ENCODE measurements around the gene WDFY3.

- TF ChIP-seq EZH2 (IDR thresholded peaks at IDR 0.05; ENCODE audit: insufficient read depth, poor library complexity, severe bottlenecking) (no peak), EZH2phosphoT487 (IDR thresholded peaks at IDR 0.05; ENCODE audit: insufficient read depth, low read depth) (no peak)
Observed at GRCh38 chr4:84677995-84678394, 288.5 kb downstream of the WDFY3 start.

Data from GM23248 (cell line).